GM18867 (cell line): ENCODE measurements around the gene CRHR2.

Experiments used
- ATAC-seq: cut with Tn5 transposase; IDR thresholded peaks from one replicate; pipeline ENCODE4 v1.9.1; 2021; ENCODE audit warnings: mild to moderate bottlenecking, moderate library complexity; ENCODE audit not compliant: unreplicated experiment

Gene CRHR2

GRCh38 chr7:30633223-30633622 is 49.0 kb downstream of the CRHR2 start:
- ATAC-seq, result no peak

- ATAC-seq, result peak; percentile 58
Observed at GRCh38 chr7:30630986-30631385, 51.3 kb downstream of the CRHR2 start.

- no peak for ATAC-seq
Observed at GRCh38 chr7:30627026-30627425, 55.2 kb downstream of the CRHR2 start.

- no peak for ATAC-seq
Observed at GRCh38 chr7:30625283-30625682, 57.0 kb downstream of the CRHR2 start.

GRCh38 chr7:30618961-30619360 is 63.3 kb downstream of the CRHR2 start:
- ATAC-seq, result no peak

- no peak for ATAC-seq
Observed at GRCh38 chr7:30618080-30618676, 64.1 kb downstream of the CRHR2 start.

GRCh38 chr7:30617359-30617758 is 64.9 kb downstream of the CRHR2 start:
- no peak for ATAC-seq

- ATAC-seq, result no peak
Observed at GRCh38 chr7:30616318-30616717, 65.9 kb downstream of the CRHR2 start.

- no peak for ATAC-seq
Observed at GRCh38 chr7:30613366-30614325, 68.6 kb downstream of the CRHR2 start.

GRCh38 chr7:30612658-30613265 is 69.5 kb downstream of the CRHR2 start:
- ATAC-seq, result no peak

GRCh38 chr7:30605832-30606231 is 76.4 kb downstream of the CRHR2 start:
- ATAC-seq, result no peak

- no peak for ATAC-seq
Observed at GRCh38 chr7:30604901-30605300, 77.4 kb downstream of the CRHR2 start.
